CD4-positive, alpha-beta memory T cell (primary cell): ENCODE measurements around the gene RANBP3. TPM values are rescaled to one million over a fixed set of nuclear protein-coding genes. Genes with fewer than 3 reads are reported as not detected.

Experiments
- CTCF ChIA-PET: fragments of 350-600 bp; sonication (Branson Sonifier 250); formaldehyde crosslinking; loops from one replicate; lab custom pipeline; 2021; ENCODE audit warnings: inconsistent platforms; ENCODE audit not compliant: partially characterized antibody; lab: Charles Lee
- POLR2A ChIA-PET: fragments of 350-600 bp; sonication (Branson Sonifier 250); formaldehyde crosslinking; loops from one replicate; lab custom pipeline; 2021; ENCODE audit not compliant: partially characterized antibody; lab: Charles Lee
- DNase-seq, 5 donors: peaks; one replicate each; pipeline versions ENCODE4 v3.0.0 to v3.0.0-alpha.2; 2020 to 2022; ENCODE audit warnings: mixed read lengths in 1 of 5
- H3K27ac ChIP-seq: one replicate; pipeline ENCODE4 v1.7.0; 2013; ENCODE audit warnings: low read depth, low read length
- H3K27me3 ChIP-seq: 2 replicates; pipeline ENCODE4 v1.7.0; 2013; ENCODE audit warnings: mild to moderate bottlenecking, low read length, moderate library complexity; ENCODE audit not compliant: insufficient read depth
- H3K36me3 ChIP-seq: 2 replicates; pipeline ENCODE4 v1.7.0; 2013; ENCODE audit warnings: mild to moderate bottlenecking, low read length, moderate library complexity; ENCODE audit not compliant: insufficient read depth
- H3K4me1 ChIP-seq: 2 replicates; pipeline ENCODE4 v1.7.0; 2013; ENCODE audit warnings: mild to moderate bottlenecking, low read length, moderate library complexity; ENCODE audit not compliant: insufficient read depth
- H3K4me3 ChIP-seq, 2 donors: one replicate each; pipeline ENCODE4 v1.7.0; 2013; ENCODE audit warnings: low read length in 2 of 2, mild to moderate bottlenecking in 1 of 2
- H3K9me3 ChIP-seq, 2 donors: one replicate each; pipeline ENCODE4 v1.7.0; 2013; ENCODE audit warnings: low read length in 2 of 2, control low read depth in 1 of 2; ENCODE audit not compliant: control insufficient read depth in 1 of 2
- H3K27ac Mint-ChIP-seq, 7 donors: one replicate each; pipeline ENCODE4 v1.8.0; 2020 to 2021; ENCODE audit warnings: mixed read lengths in 7 of 7, mild to moderate bottlenecking in 6 of 7, inconsistent platforms in 3 of 7, moderate library complexity in 3 of 7
- H3K27me3 Mint-ChIP-seq, 2 donors: one replicate each; pipeline ENCODE4 v1.8.0; 2020 to 2021; ENCODE audit warnings: mixed read lengths in 2 of 2
- H3K36me3 Mint-ChIP-seq, 2 donors: one replicate each; pipeline ENCODE4 v1.8.0; 2020 to 2021; ENCODE audit warnings: mixed read lengths in 2 of 2, inconsistent platforms in 1 of 2, mild to moderate bottlenecking in 1 of 2
- H3K4me1 Mint-ChIP-seq, 4 donors: one replicate each; pipeline ENCODE4 v1.8.0; 2020 to 2021; ENCODE audit warnings: mixed read lengths in 4 of 4, mild to moderate bottlenecking in 1 of 4
- H3K4me3 Mint-ChIP-seq, 8 donors: one replicate each; pipeline ENCODE4 v1.8.0; 2020 to 2021; ENCODE audit warnings: mixed read lengths in 8 of 8, mild to moderate bottlenecking in 7 of 8, moderate library complexity in 6 of 8, inconsistent platforms in 3 of 8
- H3K9me3 Mint-ChIP-seq, 8 donors: one replicate each; pipeline ENCODE4 v1.8.0; 2020 to 2021; ENCODE audit warnings: mixed read lengths in 8 of 8, mild to moderate bottlenecking in 5 of 8, inconsistent platforms in 3 of 8, moderate library complexity in 1 of 8
- intact Hi-C: fragments of 100-400 bp; cut with micrococcal nuclease; formaldehyde crosslinking; loops from one replicate; pipeline ENCODE4 v1.15.1; 2023
- polyA plus RNA-seq, 2 donors: library from polyadenylated mRNA; unstranded; fragments of 300-500 nt; fragmentation: Illumina TruSeq; gene quantifications; one replicate each; pipeline ENCODE4 v1.2.3, GENCODE V29; 2021
- total RNA-seq, 2 experiments: library from RNA; stranded (reverse); gene quantifications; one replicate each; pipeline ENCODE4 v1.2.3, GENCODE V29; 2021

The RANBP3 gene
- total and polyA plus RNA-seq, 4 experiments from 2014 or later, result 3.4 to 94.9 (median 47.9) TPM

GRCh38 chr19:5943045-5943444 lies 34.9 kb downstream of the RANBP3 start:
- no peaks in the 10 kb centered on the region for H3K9me3 ChIP-seq
- no peaks in the 10 kb centered on the region for H3K27me3 Mint-ChIP-seq
- no peak overlapping the region for H3K4me3 ChIP-seq
- ChIA-PET CTCF (interaction anchor here (1.1 to 2.8 kb wide), 2 partner anchors 8 to 25 kb away, joined by 3 to 10 read pairs; no protein-coding TSS in a partner anchor), POLR2A (interaction anchor here (0.8 to 1.2 kb wide), 2 partner anchors 19 to 39 kb away, joined by 3 read pairs; no protein-coding TSS in a partner anchor)
- H3K36me3 Mint-ChIP-seq, result peaks cover 13 to 31% of the 10 kb centered on the region in 2 donors
- H3K4me1 ChIP-seq, result peaks cover 19% of the 10 kb centered on the region
- H3K27me3 ChIP-seq, result no peaks in the 10 kb centered on the region
- intact Hi-C loops, result no loop called here
- DNase-seq, result no peak
- H3K36me3 ChIP-seq, result peaks cover 21% of the 10 kb centered on the region
- peak overlapping the region in 3 of 7 donors; percentile 48 to 73 (median 66) for H3K27ac Mint-ChIP-seq
- H3K4me3 Mint-ChIP-seq, result no peak overlapping the region
- H3K4me1 Mint-ChIP-seq, result peaks cover 19 to 41% (median 24%) of the 10 kb centered on the region in 4 donors
- no peaks in the 10 kb centered on the region for H3K9me3 Mint-ChIP-seq
- H3K27ac ChIP-seq, result no peak overlapping the region

GRCh38 chr19:5941673-5942072 lies 36.3 kb downstream of the RANBP3 start:
- POLR2A ChIA-PET, result no interaction called here
- Histone ChIP-seq H3K27me3 (no peaks in the 10 kb centered on the region), H3K4me3 (no peak overlapping the region), H3K36me3 (peaks cover 31% of the 10 kb centered on the region), H3K27ac (no peak overlapping the region), H3K4me1 (peaks cover 6% of the 10 kb centered on the region), H3K9me3 (no peaks in the 10 kb centered on the region)
- DNase-seq, result no peak
- intact Hi-C loops, result no loop called here
- Mint-ChIP-seq H3K4me3 (no peak overlapping the region), H3K9me3 (no peaks in the 10 kb centered on the region), H3K36me3 (peaks cover 20 to 43% of the 10 kb centered on the region in 2 donors), H3K4me1 (peaks cover 11 to 29% (median 17%) of the 10 kb centered on the region in 4 donors), H3K27ac (peak overlapping the region in 1 of 7 donors; percentile 29), H3K27me3 (no peaks in the 10 kb centered on the region)
- CTCF ChIA-PET, result interaction anchor here (2.8 kb wide), 1 partner anchor 27 kb away, joined by 10 read pairs; no protein-coding TSS in a partner anchor

GRCh38 chr19:5940260-5941208 lies 37.4 kb downstream of the RANBP3 start:
- Histone ChIP-seq H3K4me1 (no peaks in the 10 kb centered on the region), H3K27ac (no peak overlapping the region), H3K36me3 (peaks cover 35% of the 10 kb centered on the region), H3K27me3 (no peaks in the 10 kb centered on the region), H3K9me3 (no peaks in the 10 kb centered on the region), H3K4me3 (no peak overlapping the region)
- no peak for DNase-seq
- H3K9me3 Mint-ChIP-seq, result no peaks in the 10 kb centered on the region
- no peak overlapping the region for H3K27ac Mint-ChIP-seq
- H3K4me3 Mint-ChIP-seq, result no peak overlapping the region
- intact Hi-C loops, result no loop called here
- peaks cover 24 to 50% of the 10 kb centered on the region in 2 donors for H3K36me3 Mint-ChIP-seq
- H3K4me1 Mint-ChIP-seq, result peaks cover 3 to 23% (median 10%) of the 10 kb centered on the region in 4 donors
- H3K27me3 Mint-ChIP-seq, result no peaks in the 10 kb centered on the region
- ChIA-PET POLR2A (no interaction called here), CTCF (interaction anchor here (2.8 kb wide), 1 partner anchor 28 kb away, joined by 10 read pairs; no protein-coding TSS in a partner anchor)

- Mint-ChIP-seq H3K4me1 (peaks cover 0 to 14% (median 2%) of the 10 kb centered on the region in 4 donors), H3K27ac (peak overlapping the region in 1 of 7 donors; percentile 60), H3K4me3 (no peak overlapping the region), H3K27me3 (no peaks in the 10 kb centered on the region), H3K36me3 (peaks cover 32 to 66% of the 10 kb centered on the region in 2 donors), H3K9me3 (no peaks in the 10 kb centered on the region)
- ChIA-PET CTCF (interaction anchor here (0.9 to 1.4 kb wide), 3 partner anchors 11 to 41 kb away, joined by 3 read pairs; no protein-coding TSS in a partner anchor), POLR2A (interaction anchor here (1.0 to 1.4 kb wide), 4 partner anchors 13 to 33 kb away, joined by 3 to 5 read pairs (median 4); no protein-coding TSS in a partner anchor)
- H3K27ac ChIP-seq, result no peak overlapping the region
- H3K36me3 ChIP-seq, result peaks cover 57% of the 10 kb centered on the region
- intact Hi-C loops, result no loop called here
- H3K9me3 ChIP-seq, result no peaks in the 10 kb centered on the region
- H3K4me3 ChIP-seq, result no peak overlapping the region
- no peaks in the 10 kb centered on the region for H3K4me1 ChIP-seq
- no peak for DNase-seq
- H3K27me3 ChIP-seq, result no peaks in the 10 kb centered on the region
Observed at GRCh38 chr19:5937550-5937949, 40.4 kb downstream of the RANBP3 start.

- no peak overlapping the region for H3K4me3 Mint-ChIP-seq
- H3K4me1 Mint-ChIP-seq, result peaks cover 0 to 14% (median 2%) of the 10 kb centered on the region in 4 donors
- H3K36me3 ChIP-seq, result peaks cover 61% of the 10 kb centered on the region
- H3K27me3 ChIP-seq, result no peaks in the 10 kb centered on the region
- peak overlapping the region in 1 of 7 donors; percentile 25 for H3K27ac Mint-ChIP-seq
- no peak for DNase-seq
- H3K4me1 ChIP-seq, result no peaks in the 10 kb centered on the region
- H3K9me3 ChIP-seq, result no peaks in the 10 kb centered on the region
- intact Hi-C loops, result no loop called here
- ChIA-PET POLR2A (no interaction called here), CTCF (no interaction called here)
- no peaks in the 10 kb centered on the region for H3K9me3 Mint-ChIP-seq
- no peaks in the 10 kb centered on the region for H3K27me3 Mint-ChIP-seq
- no peak overlapping the region for H3K4me3 ChIP-seq
- peaks cover 28 to 64% of the 10 kb centered on the region in 2 donors for H3K36me3 Mint-ChIP-seq
- no peak overlapping the region for H3K27ac ChIP-seq
Observed at GRCh38 chr19:5936292-5936592, 41.7 kb downstream of the RANBP3 start.

GRCh38 chr19:5935473-5936291 lies 42.3 kb downstream of the RANBP3 start:
- Mint-ChIP-seq H3K27me3 (no peaks in the 10 kb centered on the region), H3K36me3 (peaks cover 33 to 66% of the 10 kb centered on the region in 2 donors), H3K4me1 (peaks cover 0 to 14% (median 2%) of the 10 kb centered on the region in 4 donors), H3K9me3 (no peaks in the 10 kb centered on the region), H3K27ac (peak overlapping the region in 4 of 7 donors; percentile 25 to 55 (median 37)), H3K4me3 (no peak overlapping the region)
- H3K27ac ChIP-seq, result no peak overlapping the region
- intact Hi-C loops, result no loop called here
- no peaks in the 10 kb centered on the region for H3K27me3 ChIP-seq
- H3K4me1 ChIP-seq, result no peaks in the 10 kb centered on the region
- CTCF ChIA-PET, result no interaction called here
- DNase-seq, result no peak
- POLR2A ChIA-PET, result interaction anchor here (2.3 kb wide), 1 partner anchor 13 kb away, joined by 5 read pairs; no protein-coding TSS in a partner anchor
- H3K4me3 ChIP-seq, result no peak overlapping the region
- peaks cover 61% of the 10 kb centered on the region for H3K36me3 ChIP-seq
- no peaks in the 10 kb centered on the region for H3K9me3 ChIP-seq
